Tibial nerve (tissue), 4 donors: ENCODE data around the gene COL9A3. TPM values are rescaled to one million over a fixed set of nuclear protein-coding genes. Genes with fewer than 3 reads are reported as not detected.
A peak's percentile ranks its signal among the peaks of the same experiment; 100 is the strongest.

Experiments used
- DNase-seq, 2 donors: peaks; one replicate each; pipeline ENCODE4 v3.0.0-alpha.2; 2019; ENCODE audit warnings: low spot score in 2 of 2
- H3K27ac ChIP-seq, 4 donors: fragments of 200-600 bp; sonication (generic) in 3 of 4; one replicate each; pipeline ENCODE4 v1.5.1; 2017 to 2019; ENCODE audit warnings: mild to moderate bottlenecking in 1 of 4
- H3K27me3 ChIP-seq, 2 donors: fragments of 200-600 bp; sonication (generic) in 1 of 2; one replicate each; pipeline versions ENCODE4 v1.5.1 to v1.6.0; 2017 to 2019
- H3K36me3 ChIP-seq, 3 donors: fragments of 200-600 bp; sonication (generic); one replicate each; pipeline ENCODE4 v1.5.1; 2018 to 2019
- H3K4me1 ChIP-seq, 4 donors: fragments of 200-600 bp; sonication (generic) in 3 of 4; one replicate each; pipeline ENCODE4 v1.5.1; 2017 to 2019
- H3K4me3 ChIP-seq, 4 donors: fragments of 200-600 bp; sonication (generic) in 3 of 4; one replicate each; pipeline ENCODE4 v1.5.1; 2017 to 2019; ENCODE audit warnings: mild to moderate bottlenecking in 1 of 4, moderate library complexity in 1 of 4
- H3K9me3 ChIP-seq, 4 donors: fragments of 200-600 bp; sonication (generic) in 3 of 4; one replicate each; pipeline ENCODE4 v1.5.1; 2017 to 2019
- EP300 ChIP-seq, 2 donors: sonication (generic); formaldehyde crosslinking; IDR thresholded peaks; one replicate each; pipeline ENCODE4 v1.6.1; 2017; ENCODE audit warnings: antibody characterized with exemption in 2 of 2, mild to moderate bottlenecking in 1 of 2
- POLR2A ChIP-seq, 2 donors: fragments of 450-650 bp; IDR thresholded peaks; one replicate each; pipeline ENCODE4 v1.6.1; 2017; ENCODE audit warnings: antibody characterized with exemption in 2 of 2, mild to moderate bottlenecking in 2 of 2, moderate library complexity in 2 of 2
- WGBS, 2 donors: methylation state at CpG; one replicate each; pipeline ENCODE4 v1.1.5; 2018; 5-methylcytosine and 5-hydroxymethylcytosine counted together
- total RNA-seq, 4 donors: library from RNA; depleted of rRNA; stranded (reverse); fragments of >200 nt; gene quantifications; one replicate each; pipeline ENCODE4 v1.1.0, GENCODE V29; 2016
- TF ChIP-seq, protein P1 (sequence below), 5 experiments: fragments of 200-600 bp in 3 of 5; fragments of 450-650 bp in 2 of 5; sonication (generic) in 3 of 5; IDR thresholded peaks; one replicate each; pipeline ENCODE4 v1.5.1; 2016 to 2019; ENCODE audit warnings: antibody characterized with exemption in 5 of 5, mild to moderate bottlenecking in 3 of 5, moderate library complexity in 2 of 5

Gene COL9A3
- total RNA-seq, 4 donors from 2014 or later: 51.3 to 81.2 (median 63.5) TPM

DNA sequence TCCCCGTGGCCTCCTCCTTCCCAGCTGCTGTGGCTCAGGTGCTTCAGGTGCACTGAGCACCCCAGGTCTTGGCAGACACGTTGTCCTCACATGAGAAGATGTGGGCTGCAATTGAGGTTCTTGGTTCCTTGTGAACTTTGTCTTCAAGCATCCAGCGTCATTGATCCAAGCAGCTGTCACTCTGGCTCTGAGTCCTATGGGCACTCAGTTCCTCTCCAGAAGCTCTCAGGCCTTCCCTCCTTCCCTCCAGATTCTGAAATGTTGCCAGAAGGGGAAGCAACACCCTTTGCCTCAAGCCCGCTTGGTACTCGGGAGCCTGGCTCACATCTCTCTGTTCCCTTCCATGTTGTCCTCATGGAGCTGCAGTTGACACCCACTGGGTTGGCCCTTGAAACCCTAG, 29.0 kb upstream of the COL9A3 start:
- Histone ChIP-seq H3K4me1 (peaks cover 0 to 30% (median 4%) of the 10 kb centered on the region in 4 donors), H3K27ac (peak overlapping the region in 1 of 4 donors; percentile 30), H3K27me3 (peaks cover 0 to 5% of the 10 kb centered on the region in 2 donors), H3K4me3 (no peak overlapping the region), H3K36me3 (no peaks in the 10 kb centered on the region), H3K9me3 (no peaks in the 10 kb centered on the region)
- no peak for DNase-seq
- TF ChIP-seq, protein P1, sequence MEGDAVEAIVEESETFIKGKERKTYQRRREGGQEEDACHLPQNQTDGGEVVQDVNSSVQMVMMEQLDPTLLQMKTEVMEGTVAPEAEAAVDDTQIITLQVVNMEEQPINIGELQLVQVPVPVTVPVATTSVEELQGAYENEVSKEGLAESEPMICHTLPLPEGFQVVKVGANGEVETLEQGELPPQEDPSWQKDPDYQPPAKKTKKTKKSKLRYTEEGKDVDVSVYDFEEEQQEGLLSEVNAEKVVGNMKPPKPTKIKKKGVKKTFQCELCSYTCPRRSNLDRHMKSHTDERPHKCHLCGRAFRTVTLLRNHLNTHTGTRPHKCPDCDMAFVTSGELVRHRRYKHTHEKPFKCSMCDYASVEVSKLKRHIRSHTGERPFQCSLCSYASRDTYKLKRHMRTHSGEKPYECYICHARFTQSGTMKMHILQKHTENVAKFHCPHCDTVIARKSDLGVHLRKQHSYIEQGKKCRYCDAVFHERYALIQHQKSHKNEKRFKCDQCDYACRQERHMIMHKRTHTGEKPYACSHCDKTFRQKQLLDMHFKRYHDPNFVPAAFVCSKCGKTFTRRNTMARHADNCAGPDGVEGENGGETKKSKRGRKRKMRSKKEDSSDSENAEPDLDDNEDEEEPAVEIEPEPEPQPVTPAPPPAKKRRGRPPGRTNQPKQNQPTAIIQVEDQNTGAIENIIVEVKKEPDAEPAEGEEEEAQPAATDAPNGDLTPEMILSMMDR (IDR thresholded peaks at IDR 0.05): no peak
- TF ChIP-seq EP300 (IDR thresholded peaks at IDR 0.05) (no peak), POLR2A (IDR thresholded peaks at IDR 0.05) (no peak)
- WGBS, 2 donors: 54 to 61% methylated on average over 5 of the region's 5 CpGs

DNA sequence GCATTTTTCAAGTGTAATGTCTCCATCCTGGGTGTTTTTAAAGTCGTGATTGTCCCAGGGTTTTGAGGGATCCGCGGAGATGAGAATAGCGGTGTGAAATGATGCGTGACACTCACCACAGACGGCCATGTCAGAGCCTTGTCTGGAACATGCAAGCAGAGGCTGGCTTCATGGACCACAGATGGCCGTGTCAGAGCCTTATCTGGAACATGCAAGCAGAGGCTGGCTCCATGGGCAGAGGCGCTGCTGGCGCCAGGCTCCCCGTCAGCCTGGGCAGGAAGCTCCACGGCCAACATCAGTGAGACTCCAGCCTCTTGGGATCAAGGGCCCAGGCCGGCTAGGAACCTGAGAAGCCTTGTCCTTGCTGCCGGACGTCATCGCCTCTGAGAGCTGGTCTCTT, 28.2 kb upstream of the COL9A3 start:
- no peak for TF ChIP-seq POLR2A (IDR thresholded peaks at IDR 0.05)
- TF ChIP-seq, protein P1 (IDR thresholded peaks at IDR 0.05): no peak
- no peak for TF ChIP-seq EP300 (IDR thresholded peaks at IDR 0.05)
- Histone ChIP-seq H3K27ac (no peak overlapping the region), H3K27me3 (peaks cover 0 to 5% of the 10 kb centered on the region in 2 donors), H3K4me1 (peaks cover 0 to 35% (median 5%) of the 10 kb centered on the region in 4 donors), H3K4me3 (no peak overlapping the region), H3K36me3 (no peaks in the 10 kb centered on the region), H3K9me3 (no peaks in the 10 kb centered on the region)
- WGBS, 2 donors: 53 to 63% methylated on average over 11 to 15 of the region's 15 CpGs
- DNase-seq: no peak

DNA sequence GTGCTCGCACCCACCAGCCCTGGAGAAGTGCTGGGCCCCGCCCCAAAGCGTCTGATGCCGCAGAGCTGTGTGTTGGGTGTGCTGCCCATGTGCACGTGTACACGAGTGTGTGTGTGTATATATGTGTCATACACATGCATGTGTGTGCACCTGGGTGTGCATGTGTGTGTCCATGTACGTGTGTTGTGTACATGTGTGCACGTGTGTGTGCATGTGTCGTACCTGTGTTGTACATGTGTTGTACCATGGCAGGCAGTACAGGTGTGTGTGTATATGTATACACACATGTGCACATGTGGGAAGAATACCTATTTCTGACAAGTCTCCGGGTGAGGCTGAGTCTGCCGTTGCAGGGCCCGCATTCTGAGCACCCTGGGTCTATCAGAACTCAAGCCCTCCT, 26.8 kb upstream of the COL9A3 start:
- TF ChIP-seq EP300 (IDR thresholded peaks at IDR 0.05) (no peak), POLR2A (IDR thresholded peaks at IDR 0.05) (no peak)
- TF ChIP-seq, protein P1 (IDR thresholded peaks at IDR 0.05): no peak
- Histone ChIP-seq H3K36me3 (no peaks in the 10 kb centered on the region), H3K27me3 (peaks cover 0 to 5% of the 10 kb centered on the region in 2 donors), H3K4me1 (peaks cover 0 to 44% (median 8%) of the 10 kb centered on the region in 4 donors), H3K9me3 (no peaks in the 10 kb centered on the region), H3K4me3 (no peak overlapping the region), H3K27ac (no peak overlapping the region)
- 91 to 94% methylated on average over 12 of the region's 12 CpGs for WGBS, 2 donors
- DNase-seq: no peak

DNA sequence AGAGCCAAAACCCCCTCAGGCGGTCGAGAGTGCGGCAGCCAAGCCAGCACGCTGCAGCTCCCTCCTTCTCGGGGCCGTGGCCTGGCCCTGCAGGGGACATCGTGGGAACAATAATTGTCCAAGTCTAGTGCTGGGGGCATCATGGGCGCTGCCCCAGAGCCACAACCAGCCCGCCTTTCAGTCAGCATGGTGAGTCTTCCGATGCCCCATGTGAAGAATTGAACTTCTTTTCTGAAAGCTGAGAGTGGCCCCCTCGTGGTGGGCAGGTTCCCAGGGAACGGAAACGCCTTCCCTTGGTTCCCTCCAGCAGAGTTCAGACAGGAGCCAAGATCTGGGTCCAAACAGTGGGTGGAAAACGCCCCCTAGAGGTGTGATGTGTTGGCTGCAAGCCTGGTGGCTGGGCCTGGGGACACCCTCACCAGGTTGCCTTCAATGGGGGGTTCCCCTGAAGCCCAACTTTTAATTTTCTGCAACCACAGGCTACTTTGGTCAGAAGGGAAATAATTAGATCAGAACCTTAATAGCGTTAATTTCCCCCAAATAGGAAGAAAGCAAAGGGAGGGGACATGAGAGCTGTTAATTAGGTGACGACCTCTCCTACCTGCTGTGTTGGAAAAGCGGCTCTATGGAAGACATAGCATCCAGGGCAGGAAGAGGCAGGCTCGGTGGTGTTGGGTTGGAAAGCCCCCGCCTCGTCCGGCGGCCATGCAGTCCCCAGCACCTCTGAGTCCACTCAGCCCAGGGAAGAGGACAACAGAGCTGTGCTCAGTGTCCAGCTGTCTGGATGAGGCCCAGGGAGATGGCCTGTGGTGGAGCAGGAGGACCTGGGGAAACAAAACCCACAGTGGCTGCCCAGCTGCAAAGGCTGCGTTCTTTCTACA, 25.3 kb upstream of the COL9A3 start:
- Histone ChIP-seq H3K27ac (peak overlapping the region in 1 of 4 donors; percentile 98), H3K4me1 (peaks cover 0 to 43% (median 8%) of the 10 kb centered on the region in 4 donors), H3K27me3 (peaks cover 0 to 1% of the 10 kb centered on the region in 2 donors), H3K36me3 (no peaks in the 10 kb centered on the region), H3K9me3 (no peaks in the 10 kb centered on the region), H3K4me3 (no peak overlapping the region)
- WGBS, 2 donors: 32 to 37% methylated on average over 19 to 22 of the region's 23 CpGs
- peak; percentile 60 to 81 for DNase-seq
- no peak for TF ChIP-seq POLR2A (IDR thresholded peaks at IDR 0.05)
- TF ChIP-seq, protein P1 (IDR thresholded peaks at IDR 0.05): peak; percentile 79 to 93 (median 89)
- TF ChIP-seq EP300 (IDR thresholded peaks at IDR 0.05): no peak
